GM18520 (cell line): Measurements from ENCODE around the gene L3MBTL3.
"Not testable (repeated sequence)": the region's sequence is repeated elsewhere in the genome, so short reads cannot be mapped to it uniquely, and the experiment has no call there.

ENCODE experiments used
- ATAC-seq: cut with Tn5 transposase; IDR thresholded peaks from one replicate; pipeline ENCODE4 v1.9.1; 2021; ENCODE audit not compliant: unreplicated experiment

The L3MBTL3 gene

DNA sequence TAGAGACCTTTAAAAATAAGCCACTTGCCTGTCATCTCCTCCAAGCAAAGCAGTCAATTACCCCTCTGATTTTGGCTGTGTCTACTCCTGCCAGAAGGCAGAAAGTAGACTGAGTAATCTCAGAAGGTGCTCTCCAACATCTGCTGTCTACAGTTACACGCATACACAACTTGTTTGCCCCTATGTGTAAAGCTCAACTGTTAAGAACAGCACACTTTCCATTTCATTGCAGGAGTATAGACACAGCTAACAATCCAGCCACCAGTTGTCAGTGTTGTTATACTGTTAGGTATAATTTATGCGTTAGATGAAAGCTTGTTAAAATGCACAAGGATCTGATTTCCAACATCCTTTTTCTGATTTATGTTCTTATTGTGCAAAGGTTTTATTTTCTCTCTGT lies 116.2 kb downstream of the L3MBTL3 start:
- no peak for ATAC-seq

GRCh38 chr6:130136798-130137197 lies 118.4 kb downstream of the L3MBTL3 start:
- no peak for ATAC-seq

- no peak for ATAC-seq
Measured at GRCh38 chr6:130138116-130138908, 119.9 kb downstream of the L3MBTL3 start.

DNA sequence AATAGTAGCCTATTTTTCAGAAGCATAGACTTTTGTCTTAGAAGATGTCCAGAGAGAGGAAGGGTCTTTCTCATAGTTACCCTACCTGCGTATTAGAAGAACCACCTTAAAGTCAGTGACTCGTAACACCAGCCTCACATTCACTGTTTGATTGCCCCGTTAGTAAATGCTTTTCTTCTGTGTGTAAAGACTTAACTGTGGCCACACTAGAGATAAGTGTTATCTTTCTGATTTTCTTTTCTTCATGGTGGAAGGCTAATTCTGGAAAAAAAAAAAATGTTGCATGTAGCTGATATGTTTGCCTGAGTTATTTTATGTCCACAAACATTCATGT lies 120.5 kb downstream of the L3MBTL3 start:
- no peak for ATAC-seq

DNA sequence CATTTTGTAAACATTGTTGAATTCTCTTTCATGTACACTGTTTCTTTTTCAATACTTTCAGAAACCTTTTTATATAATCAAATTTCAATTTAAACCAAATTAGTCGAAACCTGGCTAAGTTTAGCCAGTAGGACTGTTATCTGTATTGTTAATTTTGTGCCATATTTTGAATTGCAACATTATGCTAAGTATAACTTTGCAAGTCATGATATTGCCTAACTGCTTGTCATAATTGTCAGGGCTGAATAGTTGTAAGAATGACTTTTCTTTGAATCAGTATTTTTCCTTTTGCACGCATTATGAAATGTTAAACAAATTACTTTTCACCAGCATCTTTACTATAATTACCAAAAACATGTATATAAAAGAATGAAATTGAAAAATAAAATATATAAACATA lies 121.7 kb downstream of the L3MBTL3 start:
- no peak for ATAC-seq

GRCh38 chr6:130143709-130144108 lies 125.3 kb downstream of the L3MBTL3 start:
- no peak for ATAC-seq

- no peak for ATAC-seq
Measured at GRCh38 chr6:130147111-130147510, 128.7 kb downstream of the L3MBTL3 start.

DNA sequence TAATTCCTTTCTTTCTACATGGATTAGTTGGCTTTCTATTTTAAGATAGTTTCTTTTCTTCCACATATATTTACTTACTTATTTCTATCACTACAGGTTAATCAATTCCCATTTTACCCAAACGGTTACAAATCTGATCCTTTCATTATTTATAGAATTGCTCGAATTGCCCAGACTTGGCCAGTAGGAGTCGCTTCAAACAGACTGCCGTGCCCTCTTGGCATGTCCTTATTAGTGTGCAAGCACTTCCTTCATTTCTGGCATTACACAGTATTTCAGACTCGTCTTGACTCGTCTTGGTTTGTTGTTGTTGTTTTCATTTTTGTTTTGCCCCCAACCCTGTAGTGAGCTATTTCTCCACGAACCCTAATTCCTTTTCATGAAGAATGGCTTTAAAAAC lies 129.8 kb downstream of the L3MBTL3 start:
- ATAC-seq, result no peak

- not testable (repeated sequence) for ATAC-seq
Measured at GRCh38 chr6:130149016-130149415, 130.6 kb downstream of the L3MBTL3 start.

GRCh38 chr6:130150906-130151305 lies 132.5 kb downstream of the L3MBTL3 start:
- ATAC-seq, result no peak

DNA sequence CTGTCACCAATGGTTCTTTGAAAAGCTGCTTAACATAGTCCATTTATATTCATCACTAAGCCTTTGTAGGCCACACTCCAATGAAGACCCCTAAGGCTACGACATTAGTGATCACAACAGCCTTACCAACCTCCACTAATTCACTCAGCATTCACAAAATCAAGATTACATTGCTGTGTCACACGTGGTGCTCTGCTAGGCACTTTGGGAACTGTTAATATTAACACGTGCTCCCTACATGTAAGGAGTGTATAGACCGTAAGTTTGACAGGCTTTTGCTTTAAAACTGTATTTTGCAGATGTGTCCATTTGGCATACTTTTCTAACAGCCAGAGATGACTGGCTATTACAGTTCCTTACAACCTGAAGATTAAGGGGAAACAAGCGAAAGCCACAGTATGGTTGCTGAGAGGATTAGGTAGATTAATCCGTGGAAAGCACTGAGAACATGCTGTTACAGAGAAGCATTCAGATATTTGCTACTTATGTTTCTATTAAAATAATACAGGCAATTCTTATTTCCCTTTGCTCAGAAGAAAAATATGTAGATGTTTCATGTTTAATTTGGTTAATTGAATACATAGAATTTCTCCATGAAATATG lies 134.6 kb downstream of the L3MBTL3 start:
- ATAC-seq, result no peak

DNA sequence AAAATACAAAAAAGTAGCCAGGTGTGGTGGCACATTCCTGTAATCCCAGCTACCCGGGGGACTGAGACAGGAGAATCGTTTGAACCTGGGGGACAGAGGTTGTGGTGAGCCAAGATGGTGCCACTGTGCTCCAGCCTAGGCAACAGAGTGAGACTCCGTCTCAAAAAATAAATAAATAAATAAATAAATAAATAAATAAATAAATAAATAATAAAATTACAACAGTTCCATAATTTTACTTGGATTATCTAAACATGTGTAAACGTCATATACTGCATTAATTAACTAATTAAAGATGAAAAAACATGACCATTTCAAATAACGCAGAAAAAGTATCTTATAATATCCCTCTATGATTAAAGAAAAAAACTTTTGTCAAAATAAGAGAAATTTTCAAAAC lies 138.5 kb downstream of the L3MBTL3 start:
- no peak for ATAC-seq

GRCh38 chr6:130158056-130158455 lies 139.7 kb downstream of the L3MBTL3 start:
- ATAC-seq, result no peak

DNA sequence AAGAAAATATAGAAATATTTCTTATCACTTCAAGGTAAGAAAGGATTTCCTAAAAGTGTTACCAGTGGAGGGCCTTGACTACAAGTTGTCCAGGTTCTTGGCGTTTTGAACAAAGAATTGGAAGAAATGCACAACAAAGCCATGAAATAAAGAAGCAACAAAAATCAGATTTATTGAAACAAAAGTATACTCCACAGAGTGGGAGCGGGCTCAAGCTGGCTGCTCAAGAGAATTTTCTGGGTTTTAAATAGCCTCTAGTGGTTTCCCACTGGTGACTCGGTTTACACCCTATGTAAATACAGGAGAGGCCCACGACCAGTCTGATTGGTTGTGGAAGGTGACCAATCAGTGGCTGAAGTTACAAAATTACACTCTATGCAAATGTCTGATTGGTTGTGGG lies 140.2 kb downstream of the L3MBTL3 start:
- no peak for ATAC-seq

GRCh38 chr6:130159956-130160355 lies 141.6 kb downstream of the L3MBTL3 start:
- no peak for ATAC-seq

DNA sequence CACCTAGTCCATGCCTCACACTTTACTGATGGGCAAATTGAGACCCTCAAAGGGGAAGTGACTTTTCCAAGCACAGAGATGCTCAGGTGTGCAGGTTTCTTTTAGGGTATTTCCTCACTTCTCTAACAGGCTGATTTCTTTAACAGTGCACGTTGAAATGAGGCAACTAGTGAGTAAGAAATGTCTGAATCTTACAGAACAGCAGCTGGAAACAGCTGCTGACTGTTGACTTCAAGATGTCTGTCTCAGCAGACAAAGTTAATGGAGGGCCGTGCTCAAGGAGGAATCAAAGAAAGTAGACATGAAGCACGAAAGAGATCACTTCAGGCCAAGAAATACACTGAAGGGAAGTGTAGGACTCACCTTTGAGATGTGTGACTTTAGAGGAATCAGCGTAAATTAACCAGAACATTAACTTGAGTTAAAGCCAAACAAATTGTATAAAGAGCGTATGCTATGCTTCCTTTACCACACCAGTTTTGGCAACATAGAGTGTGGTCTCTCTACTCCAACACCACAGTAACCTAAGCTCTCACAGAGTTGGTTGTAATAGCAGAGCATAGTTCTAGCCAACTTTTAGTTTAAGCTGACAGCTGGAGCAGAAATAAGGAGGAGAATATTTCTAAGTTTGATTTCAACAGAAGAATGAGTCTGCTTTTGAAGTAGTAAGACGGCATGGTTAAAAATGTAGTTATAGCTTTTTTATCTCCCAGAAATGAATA lies 143.5 kb downstream of the L3MBTL3 start:
- no peak for ATAC-seq

GRCh38 chr6:130162421-130162820 lies 144.0 kb downstream of the L3MBTL3 start:
- ATAC-seq, result no peak

GRCh38 chr6:130163266-130163665 lies 144.9 kb downstream of the L3MBTL3 start:
- no peak for ATAC-seq

DNA sequence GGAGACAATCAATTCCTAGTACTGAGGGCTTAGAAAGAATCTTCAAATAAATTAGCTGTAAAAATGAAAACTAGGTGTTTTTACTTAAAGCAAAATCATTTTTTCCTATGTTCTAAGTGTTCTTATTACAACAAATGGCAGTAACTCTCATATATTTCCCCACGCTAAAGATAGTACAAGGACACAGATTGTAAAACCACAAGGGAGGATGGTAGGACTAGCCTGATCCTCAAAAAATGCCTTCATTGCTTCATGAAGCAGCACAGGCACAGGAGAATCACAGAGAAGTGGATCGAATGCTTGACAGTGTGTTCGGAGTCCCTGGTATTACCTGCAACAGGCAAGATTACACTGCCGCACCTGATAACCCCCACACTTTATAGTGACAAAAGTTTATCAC lies 145.9 kb downstream of the L3MBTL3 start:
- no peak for ATAC-seq

- no peak for ATAC-seq
Measured at GRCh38 chr6:130167655-130168054, 149.3 kb downstream of the L3MBTL3 start.

- not testable (repeated sequence) for ATAC-seq
Measured at GRCh38 chr6:130170160-130170559, 151.8 kb downstream of the L3MBTL3 start.

DNA sequence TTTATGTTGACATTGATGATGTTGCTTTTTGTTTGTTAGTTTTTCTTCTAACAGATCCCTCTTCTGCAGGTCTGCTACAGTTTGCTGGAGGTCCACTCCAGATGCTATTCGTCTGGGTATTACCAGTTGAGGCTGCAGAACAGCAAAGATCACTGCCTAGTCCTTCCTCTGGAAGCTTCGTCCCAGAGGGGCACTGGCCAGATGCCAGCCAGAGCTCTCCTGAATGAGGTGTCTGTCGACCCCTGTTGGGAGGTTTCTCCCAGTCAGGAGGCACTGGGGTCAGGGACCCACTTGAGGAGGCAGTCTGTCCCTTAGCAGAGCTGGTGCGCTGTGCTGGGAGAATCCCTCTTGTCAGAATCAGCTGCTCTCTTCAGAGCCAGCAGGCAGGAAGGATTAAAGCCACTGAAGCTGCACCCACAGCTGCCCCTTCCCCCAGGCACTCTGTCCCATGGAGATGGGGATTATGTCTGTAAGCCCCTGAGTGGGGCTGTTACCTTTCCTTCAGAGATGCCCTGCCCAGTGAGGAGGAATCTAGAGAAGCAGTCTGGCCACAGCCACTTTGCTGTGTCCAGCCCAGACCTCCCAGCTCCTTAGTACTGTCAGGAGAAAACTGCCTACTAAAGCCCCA lies 155.1 kb downstream of the L3MBTL3 start:
- ATAC-seq, result not testable (repeated sequence)
